ENCODE results near the gene GPC5.

Gene GPC5

GRCh38 chr13:91546900-91547299, 148.5 kb downstream of the GPC5 start:
- no peak for DNase-seq

GRCh38 chr13:91553584-91553983, 155.2 kb downstream of the GPC5 start:
- no peak for DNase-seq

GRCh38 chr13:91554101-91554500, 155.7 kb downstream of the GPC5 start:
- DNase-seq: no peak

GRCh38 chr13:91557328-91558090, 159.1 kb downstream of the GPC5 start:
- DNase-seq: no peak

- DNase-seq: no peak
Observed at GRCh38 chr13:91563799-91564198, 165.4 kb downstream of the GPC5 start.

GRCh38 chr13:91564396-91564795, 166.0 kb downstream of the GPC5 start:
- DNase-seq: no peak

GRCh38 chr13:91565296-91565695, 166.9 kb downstream of the GPC5 start:
- DNase-seq: no peak

GRCh38 chr13:91567485-91568207, 169.2 kb downstream of the GPC5 start:
- DNase-seq: no peak

GRCh38 chr13:91571681-91572080, 173.3 kb downstream of the GPC5 start:
- DNase-seq: no peak

- DNase-seq: no peak
Observed at GRCh38 chr13:91572439-91572838, 174.0 kb downstream of the GPC5 start.

GRCh38 chr13:91572944-91573598, 174.7 kb downstream of the GPC5 start:
- no peak for DNase-seq

- DNase-seq: no peak
Observed at GRCh38 chr13:91574766-91575165, 176.3 kb downstream of the GPC5 start.

- DNase-seq: no peak
Observed at GRCh38 chr13:91576590-91576989, 178.2 kb downstream of the GPC5 start.

GRCh38 chr13:91579320-91579719, 180.9 kb downstream of the GPC5 start:
- no peak for DNase-seq

- DNase-seq: no peak
Observed at GRCh38 chr13:91580749-91581148, 182.3 kb downstream of the GPC5 start.

- DNase-seq: no peak
Observed at GRCh38 chr13:91586609-91587008, 188.2 kb downstream of the GPC5 start.

GRCh38 chr13:91588541-91588940, 190.1 kb downstream of the GPC5 start:
- DNase-seq: no peak

GRCh38 chr13:91592056-91593014, 193.9 kb downstream of the GPC5 start:
- no peak for DNase-seq

GRCh38 chr13:91593456-91593855, 195.0 kb downstream of the GPC5 start:
- no peak for DNase-seq

GRCh38 chr13:91594061-91594460, 195.6 kb downstream of the GPC5 start:
- DNase-seq: no peak

GRCh38 chr13:91595677-91596076, 197.3 kb downstream of the GPC5 start:
- DNase-seq: no peak

- DNase-seq: no peak
Observed at GRCh38 chr13:91596842-91597241, 198.4 kb downstream of the GPC5 start.

- DNase-seq: no peak
Observed at GRCh38 chr13:91598655-91599054, 200.2 kb downstream of the GPC5 start.

Measured in CD4-positive, alpha-beta T cell treated with Interferon gamma for 1 hour (primary cell).